HuH-7 (cell line): Measurements from ENCODE around the gene MRPL2.
"Not testable (repeated sequence)": the region's sequence is repeated elsewhere in the genome, so short reads cannot be mapped to it uniquely, and the experiment has no call there.

ENCODE experiments used
- DNase-seq: peaks from one replicate; pipeline ENCODE4 v3.0.0; 2011; ENCODE audit warnings: low spot score

The MRPL2 gene

GRCh38 chr6:43052842-43053544, 6.2 kb downstream of the MRPL2 start:
- DNase-seq: peak; percentile 20

- no peak for DNase-seq
These were observed 6.9 kb downstream of the MRPL2 start for GRCh38 chr6:43052225-43052841.

GRCh38 chr6:43050981-43051380, 8.3 kb downstream of the MRPL2 start:
- DNase-seq: no peak

GRCh38 chr6:43047998-43048397, 11.2 kb downstream of the MRPL2 start:
- DNase-seq: no peak

GRCh38 chr6:43045371-43045930, 13.8 kb downstream of the MRPL2 start:
- DNase-seq: no peak

GRCh38 chr6:43043310-43043709, 15.9 kb downstream of the MRPL2 start:
- DNase-seq: no peak

GRCh38 chr6:43041475-43041874, 17.8 kb downstream of the MRPL2 start:
- not testable (repeated sequence) for DNase-seq

- DNase-seq: no peak
These were observed 18.5 kb downstream of the MRPL2 start for GRCh38 chr6:43040542-43041257.

- DNase-seq: no peak
These were observed 20.5 kb downstream of the MRPL2 start for GRCh38 chr6:43038727-43039126.

GRCh38 chr6:43037706-43038105, 21.5 kb downstream of the MRPL2 start:
- DNase-seq: no peak

GRCh38 chr6:43037197-43037596, 22.0 kb downstream of the MRPL2 start:
- DNase-seq: no peak

GRCh38 chr6:43036712-43037111, 22.5 kb downstream of the MRPL2 start:
- no peak for DNase-seq

- DNase-seq: no peak
These were observed 23.6 kb downstream of the MRPL2 start for GRCh38 chr6:43035495-43036194.

GRCh38 chr6:43034190-43034525, 25.1 kb downstream of the MRPL2 start:
- DNase-seq: no peak

GRCh38 chr6:43033496-43034189, 25.6 kb downstream of the MRPL2 start:
- no peak for DNase-seq

- DNase-seq: no peak
These were observed 26.9 kb downstream of the MRPL2 start for GRCh38 chr6:43032326-43032725.

GRCh38 chr6:43029120-43029519, 30.1 kb downstream of the MRPL2 start:
- no peak for DNase-seq

GRCh38 chr6:43026365-43026764, 32.9 kb downstream of the MRPL2 start:
- DNase-seq: no peak

- no peak for DNase-seq
These were observed 34.8 kb downstream of the MRPL2 start for GRCh38 chr6:43024436-43024835.

- peak; percentile 80 for DNase-seq
These were observed 37.8 kb downstream of the MRPL2 start, which contains the start of gene RRP36 for GRCh38 chr6:43021270-43022047. Gene RRP36, plus strand, starts transcription at chr6:43021623. Its CDS starts 32 bp downstream, at chr6:43021655.

GRCh38 chr6:43020847-43021246, 38.4 kb downstream of the MRPL2 start:
- no peak for DNase-seq
